Astrocyte (in vitro differentiated cells and primary cell): ENCODE results near the gene CIDEA.
"Not testable (repeated sequence)": the region's sequence is repeated elsewhere in the genome, so short reads cannot be mapped to it uniquely, and the experiment has no call there.

Source experiments
- EZH2 ChIP-seq: IDR thresholded peaks from 2 replicates; pipeline ENCODE4 v1.6.1; 2012; ENCODE audit warnings: mild to moderate bottlenecking, low read length, inconsistent platforms; ENCODE audit not compliant: insufficient read depth
- TF ChIP-seq, protein P1 (sequence below): IDR thresholded peaks from 2 replicates; pipeline ENCODE4 v1.5.1; 2011; ENCODE audit warnings: low read depth, mild to moderate bottlenecking, inconsistent platforms, low read length, moderate library complexity; ENCODE audit not compliant: insufficient read depth

DNA sequence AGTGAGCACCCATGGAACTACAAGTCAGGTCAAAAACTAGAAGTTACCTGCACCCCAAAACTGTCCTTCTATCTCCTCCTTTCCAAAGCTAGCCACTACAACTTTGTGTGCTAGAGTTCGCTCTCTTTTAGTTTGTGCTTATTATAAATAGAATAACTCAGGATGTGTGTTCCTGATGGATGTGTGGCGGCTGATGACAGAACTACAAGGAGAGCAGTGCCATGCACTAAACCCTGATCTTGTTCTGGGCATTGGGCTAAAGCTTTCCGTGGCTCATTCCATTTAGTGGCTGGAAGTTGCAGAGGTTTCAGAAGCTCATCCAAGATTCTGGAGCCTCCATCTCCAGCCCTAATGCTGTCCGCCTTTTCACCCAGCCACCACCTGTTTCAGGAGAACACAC, 37.7 kb upstream of the CIDEA start:
- TF ChIP-seq, protein P1, sequence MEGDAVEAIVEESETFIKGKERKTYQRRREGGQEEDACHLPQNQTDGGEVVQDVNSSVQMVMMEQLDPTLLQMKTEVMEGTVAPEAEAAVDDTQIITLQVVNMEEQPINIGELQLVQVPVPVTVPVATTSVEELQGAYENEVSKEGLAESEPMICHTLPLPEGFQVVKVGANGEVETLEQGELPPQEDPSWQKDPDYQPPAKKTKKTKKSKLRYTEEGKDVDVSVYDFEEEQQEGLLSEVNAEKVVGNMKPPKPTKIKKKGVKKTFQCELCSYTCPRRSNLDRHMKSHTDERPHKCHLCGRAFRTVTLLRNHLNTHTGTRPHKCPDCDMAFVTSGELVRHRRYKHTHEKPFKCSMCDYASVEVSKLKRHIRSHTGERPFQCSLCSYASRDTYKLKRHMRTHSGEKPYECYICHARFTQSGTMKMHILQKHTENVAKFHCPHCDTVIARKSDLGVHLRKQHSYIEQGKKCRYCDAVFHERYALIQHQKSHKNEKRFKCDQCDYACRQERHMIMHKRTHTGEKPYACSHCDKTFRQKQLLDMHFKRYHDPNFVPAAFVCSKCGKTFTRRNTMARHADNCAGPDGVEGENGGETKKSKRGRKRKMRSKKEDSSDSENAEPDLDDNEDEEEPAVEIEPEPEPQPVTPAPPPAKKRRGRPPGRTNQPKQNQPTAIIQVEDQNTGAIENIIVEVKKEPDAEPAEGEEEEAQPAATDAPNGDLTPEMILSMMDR: not testable (repeated sequence)
- TF ChIP-seq EZH2: not testable (repeated sequence)
